Chondrocyte (in vitro differentiated cells): ENCODE results near the gene C4orf33. TPM values are rescaled to one million over a fixed set of nuclear protein-coding genes. Genes with fewer than 3 reads are reported as not detected.
"Not testable (repeated sequence)": the region's sequence is repeated elsewhere in the genome, so short reads cannot be mapped to it uniquely, and the experiment has no call there.

Experiments used
- DNase-seq: peaks from one replicate; pipeline ENCODE4 v3.0.0; 2021; ENCODE audit warnings: mixed read lengths, low spot score
- H3K27ac Mint-ChIP-seq: one replicate; pipeline ENCODE4 v1.8.0; 2021; ENCODE audit warnings: mild to moderate bottlenecking, moderate library complexity, mixed read lengths; ENCODE audit not compliant: unreplicated experiment
- H3K27me3 Mint-ChIP-seq: 2 replicates; pipeline ENCODE4 v1.8.0; 2021; ENCODE audit warnings: low read depth, mixed read lengths
- H3K36me3 Mint-ChIP-seq: 2 replicates; pipeline ENCODE4 v1.8.0; 2021; ENCODE audit warnings: low read depth, mixed read lengths
- H3K4me1 Mint-ChIP-seq: 2 replicates; pipeline ENCODE4 v1.8.0; 2021; ENCODE audit warnings: low read depth, mild to moderate bottlenecking, mixed read lengths
- H3K4me3 Mint-ChIP-seq: one replicate; pipeline ENCODE4 v1.8.0; 2021; ENCODE audit warnings: mild to moderate bottlenecking, moderate library complexity, mixed read lengths; ENCODE audit not compliant: unreplicated experiment
- H3K9me3 Mint-ChIP-seq: 2 replicates; pipeline ENCODE4 v1.8.0; 2021; ENCODE audit warnings: low read depth, mixed read lengths
- long read RNA-seq: library from polyadenylated mRNA; stranded (forward); transcript quantifications from one replicate; pipeline ENCODE4 v2.0.0, GENCODE V29; 2021
- total RNA-seq: library from RNA; stranded (reverse); gene quantifications from 3 replicates; pipeline ENCODE4 v1.2.1, GENCODE V29; 2021
- TF ChIP-seq, protein P1 (sequence below): fragments of 200-600 bp; sonication (generic); IDR thresholded peaks from 2 replicates; pipeline ENCODE4 v1.5.0; 2021; ENCODE audit warnings: antibody characterized with exemption, mild to moderate bottlenecking, moderate library complexity

C4orf33 gene, protein sequence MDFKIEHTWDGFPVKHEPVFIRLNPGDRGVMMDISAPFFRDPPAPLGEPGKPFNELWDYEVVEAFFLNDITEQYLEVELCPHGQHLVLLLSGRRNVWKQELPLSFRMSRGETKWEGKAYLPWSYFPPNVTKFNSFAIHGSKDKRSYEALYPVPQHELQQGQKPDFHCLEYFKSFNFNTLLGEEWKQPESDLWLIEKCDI
- total RNA-seq: 6.3 to 13.4 TPM (median 7.9 TPM) in 3 replicates
- long read RNA-seq, full-length matches to known transcripts: 7 of 11 reads
- long read RNA-seq, partial matches to known transcripts: 1 of 11 reads
- long read RNA-seq, other reads (novel, unspliced or antisense): 3 of 11 reads

DNA sequence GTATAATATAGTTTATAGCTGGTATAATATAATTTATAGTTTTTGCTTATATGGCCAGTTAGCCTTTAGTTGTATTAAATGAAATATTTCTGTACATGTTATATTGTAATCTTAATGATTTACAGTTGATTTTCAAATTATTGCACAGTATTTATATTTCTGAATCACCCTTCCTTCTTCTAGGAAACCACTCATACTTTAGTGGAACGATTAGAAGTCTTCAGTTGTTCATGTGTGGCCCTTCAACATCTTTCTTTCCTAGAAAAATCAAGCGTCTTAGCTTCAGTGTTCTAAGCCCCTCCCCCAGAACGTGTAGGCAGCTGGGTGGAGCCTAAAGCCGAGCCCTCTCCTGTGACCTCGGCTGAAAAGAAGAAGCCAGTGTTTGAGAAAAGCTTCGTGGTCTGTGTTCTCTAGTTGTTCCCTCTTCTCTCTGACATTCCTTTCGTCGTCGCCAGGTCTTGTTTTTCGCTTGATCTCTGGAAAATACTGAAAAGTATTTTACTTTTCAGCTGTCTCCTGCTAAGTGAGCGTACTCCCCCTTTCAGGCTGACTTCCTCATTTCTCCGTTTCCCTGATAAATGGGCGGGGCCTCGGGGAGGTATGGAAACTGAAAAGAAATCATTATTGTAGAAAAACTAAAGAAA is at the start of gene C4orf33:
TSS of gene C4orf33 (plus strand) at position 342 of the 644 bp plus-strand sequence. CDS start 6,459 bp downstream, outside the sequence.
- Mint-ChIP-seq H3K4me1 (peaks cover 32% of the 10 kb centered on the region), H3K27me3 (no peaks in the 10 kb centered on the region), H3K27ac (peak within 1 kb of the TSS; percentile 99), H3K4me3 (peak within 1 kb of the TSS; percentile 89), H3K9me3 (no peaks in the 10 kb centered on the region), H3K36me3 (no peaks in the 10 kb centered on the region)
- DNase-seq: no peak
- TF ChIP-seq, protein P1, sequence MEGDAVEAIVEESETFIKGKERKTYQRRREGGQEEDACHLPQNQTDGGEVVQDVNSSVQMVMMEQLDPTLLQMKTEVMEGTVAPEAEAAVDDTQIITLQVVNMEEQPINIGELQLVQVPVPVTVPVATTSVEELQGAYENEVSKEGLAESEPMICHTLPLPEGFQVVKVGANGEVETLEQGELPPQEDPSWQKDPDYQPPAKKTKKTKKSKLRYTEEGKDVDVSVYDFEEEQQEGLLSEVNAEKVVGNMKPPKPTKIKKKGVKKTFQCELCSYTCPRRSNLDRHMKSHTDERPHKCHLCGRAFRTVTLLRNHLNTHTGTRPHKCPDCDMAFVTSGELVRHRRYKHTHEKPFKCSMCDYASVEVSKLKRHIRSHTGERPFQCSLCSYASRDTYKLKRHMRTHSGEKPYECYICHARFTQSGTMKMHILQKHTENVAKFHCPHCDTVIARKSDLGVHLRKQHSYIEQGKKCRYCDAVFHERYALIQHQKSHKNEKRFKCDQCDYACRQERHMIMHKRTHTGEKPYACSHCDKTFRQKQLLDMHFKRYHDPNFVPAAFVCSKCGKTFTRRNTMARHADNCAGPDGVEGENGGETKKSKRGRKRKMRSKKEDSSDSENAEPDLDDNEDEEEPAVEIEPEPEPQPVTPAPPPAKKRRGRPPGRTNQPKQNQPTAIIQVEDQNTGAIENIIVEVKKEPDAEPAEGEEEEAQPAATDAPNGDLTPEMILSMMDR: no peak

DNA sequence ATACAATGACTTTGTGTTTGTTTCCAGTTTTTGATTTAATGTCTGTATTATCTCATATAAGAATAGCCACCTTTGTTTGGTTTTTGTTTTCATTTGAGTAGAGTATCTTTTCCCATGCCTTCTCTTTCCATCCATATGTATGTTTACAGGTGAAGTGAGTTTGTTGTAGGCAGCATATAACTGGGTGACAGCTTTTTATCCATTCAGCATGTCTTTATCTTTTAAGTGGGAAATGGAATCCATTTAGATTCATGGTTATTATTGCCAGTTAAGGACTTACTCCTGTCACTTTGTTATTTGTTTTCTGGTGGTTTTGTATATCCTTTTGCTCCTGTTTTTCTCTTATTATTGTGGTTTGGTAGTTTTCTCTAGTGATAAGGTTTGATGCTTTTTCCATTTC is 36.9 kb upstream of the C4orf33 start:
- Mint-ChIP-seq H3K27ac (no peak overlapping the region), H3K4me3 (no peak overlapping the region), H3K27me3 (no peaks in the 10 kb centered on the region), H3K4me1 (no peaks in the 10 kb centered on the region), H3K9me3 (peaks cover 76% of the 10 kb centered on the region), H3K36me3 (peaks cover 60% of the 10 kb centered on the region)
- TF ChIP-seq, protein P1: no peak
- DNase-seq: no peak

DNA sequence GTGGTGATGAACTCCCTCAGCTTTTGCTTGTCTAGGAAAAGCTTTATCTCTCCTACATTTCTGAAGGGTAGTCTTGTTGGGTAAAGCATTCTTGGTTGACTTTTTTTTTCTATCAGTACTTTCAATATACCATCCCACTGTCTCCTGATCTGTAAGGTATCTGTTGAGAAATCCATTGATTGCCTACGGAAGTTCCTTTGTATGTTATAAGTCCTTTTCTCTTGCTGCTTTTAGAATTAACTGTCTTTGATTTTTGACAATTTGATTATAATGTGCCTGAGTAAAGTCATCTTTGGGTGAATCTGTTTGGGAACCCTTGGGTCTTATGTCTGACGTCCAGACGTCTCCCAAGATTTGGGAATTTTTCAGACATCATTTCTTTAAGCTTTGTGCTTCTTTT is 33.4 kb upstream of the C4orf33 start:
- peaks cover 44% of the 10 kb centered on the region for H3K36me3 Mint-ChIP-seq
- no peaks in the 10 kb centered on the region for H3K27me3 Mint-ChIP-seq
- TF ChIP-seq, protein P1: no peak
- no peak for DNase-seq
- peaks cover 51% of the 10 kb centered on the region for H3K9me3 Mint-ChIP-seq
- H3K4me1 Mint-ChIP-seq: peaks cover 14% of the 10 kb centered on the region
- H3K27ac Mint-ChIP-seq: no peak overlapping the region
- H3K4me3 Mint-ChIP-seq: no peak overlapping the region

DNA sequence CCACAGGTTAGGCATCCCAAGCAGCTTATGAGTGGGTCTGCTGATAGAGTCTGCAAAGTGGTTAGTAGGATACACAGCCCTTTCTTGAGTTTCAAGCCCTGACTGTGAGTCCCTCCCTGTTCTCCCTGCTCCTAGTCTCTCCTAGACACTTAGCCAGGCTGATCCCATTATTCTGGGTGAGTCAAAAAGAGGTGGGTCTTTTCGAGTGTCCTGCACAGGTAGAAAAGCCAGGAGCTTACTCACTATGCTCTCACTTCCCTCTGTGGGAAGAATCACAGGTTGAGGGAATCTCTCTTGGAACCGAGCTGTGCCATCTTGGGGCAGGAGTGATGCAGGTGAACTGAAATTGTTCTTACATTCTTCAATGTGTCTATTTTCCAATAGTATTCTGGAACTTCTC is 32.3 kb upstream of the C4orf33 start:
- H3K36me3 Mint-ChIP-seq: peaks cover 40% of the 10 kb centered on the region
- DNase-seq: no peak
- no peak overlapping the region for H3K4me3 Mint-ChIP-seq
- TF ChIP-seq, protein P1: no peak
- no peaks in the 10 kb centered on the region for H3K27me3 Mint-ChIP-seq
- H3K4me1 Mint-ChIP-seq: peaks cover 14% of the 10 kb centered on the region
- no peak overlapping the region for H3K27ac Mint-ChIP-seq
- peaks cover 48% of the 10 kb centered on the region for H3K9me3 Mint-ChIP-seq

DNA sequence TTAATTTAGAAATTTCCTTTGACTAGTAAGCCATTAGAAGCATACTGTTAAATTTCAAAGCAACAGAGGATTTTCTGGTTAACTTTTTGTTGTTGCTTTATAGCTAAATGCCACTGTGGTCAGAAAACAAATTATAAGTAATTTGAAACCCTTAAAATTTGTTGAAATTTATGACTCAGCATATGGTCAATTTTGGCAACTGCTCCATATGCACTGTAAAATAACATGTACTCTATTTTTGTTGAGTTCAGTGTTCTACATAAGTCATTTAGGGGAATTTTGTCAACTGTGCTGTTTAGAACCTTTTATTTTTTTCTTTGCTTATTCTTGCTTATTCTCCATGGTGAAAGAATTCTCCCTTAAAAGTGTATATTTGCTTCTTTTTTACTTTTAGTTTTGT is 31.2 kb upstream of the C4orf33 start:
- H3K4me3 Mint-ChIP-seq: no peak overlapping the region
- no peak for DNase-seq
- peaks cover 49% of the 10 kb centered on the region for H3K9me3 Mint-ChIP-seq
- TF ChIP-seq, protein P1: no peak
- H3K36me3 Mint-ChIP-seq: peaks cover 31% of the 10 kb centered on the region
- no peak overlapping the region for H3K27ac Mint-ChIP-seq
- no peaks in the 10 kb centered on the region for H3K27me3 Mint-ChIP-seq
- H3K4me1 Mint-ChIP-seq: peaks cover 14% of the 10 kb centered on the region

DNA sequence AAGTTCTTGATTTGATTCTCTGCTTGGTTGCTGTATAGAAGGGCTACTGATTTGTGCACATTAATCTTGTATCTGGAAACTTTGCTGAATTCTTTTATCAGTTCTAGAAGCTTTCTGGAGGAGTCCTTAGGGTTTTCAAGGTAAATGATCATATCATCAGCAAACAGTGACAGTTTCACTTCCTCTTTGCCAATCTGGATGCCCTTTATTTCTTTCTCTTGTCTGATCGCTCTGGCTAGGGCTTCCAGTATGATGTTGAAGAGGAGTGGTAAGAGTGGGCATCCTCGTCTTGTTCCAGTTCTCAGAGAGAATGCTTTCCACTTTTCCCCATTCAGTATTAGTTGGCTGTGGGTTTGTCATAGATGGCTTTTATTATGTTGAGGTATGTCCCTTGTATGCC is 26.4 kb upstream of the C4orf33 start:
- not testable (repeated sequence) for H3K4me1 Mint-ChIP-seq, H3K4me3 Mint-ChIP-seq, DNase-seq, H3K27me3 Mint-ChIP-seq, H3K27ac Mint-ChIP-seq
- Mint-ChIP-seq H3K36me3 (peaks cover 20% of the 10 kb centered on the region), H3K9me3 (peaks cover 47% of the 10 kb centered on the region)
